Measurements from ENCODE around the gene C4orf46. TPM values are rescaled to one million over a fixed set of nuclear protein-coding genes. Genes with fewer than 3 reads are reported as not detected.

Gene C4orf46
- total and polyA plus RNA-seq, 10 of the 15 experiments (the other 5 are each of a cell fraction or from before 2014, with no cell fraction given): 9.3 to 40.2 (median 20.5) TPM

DNA sequence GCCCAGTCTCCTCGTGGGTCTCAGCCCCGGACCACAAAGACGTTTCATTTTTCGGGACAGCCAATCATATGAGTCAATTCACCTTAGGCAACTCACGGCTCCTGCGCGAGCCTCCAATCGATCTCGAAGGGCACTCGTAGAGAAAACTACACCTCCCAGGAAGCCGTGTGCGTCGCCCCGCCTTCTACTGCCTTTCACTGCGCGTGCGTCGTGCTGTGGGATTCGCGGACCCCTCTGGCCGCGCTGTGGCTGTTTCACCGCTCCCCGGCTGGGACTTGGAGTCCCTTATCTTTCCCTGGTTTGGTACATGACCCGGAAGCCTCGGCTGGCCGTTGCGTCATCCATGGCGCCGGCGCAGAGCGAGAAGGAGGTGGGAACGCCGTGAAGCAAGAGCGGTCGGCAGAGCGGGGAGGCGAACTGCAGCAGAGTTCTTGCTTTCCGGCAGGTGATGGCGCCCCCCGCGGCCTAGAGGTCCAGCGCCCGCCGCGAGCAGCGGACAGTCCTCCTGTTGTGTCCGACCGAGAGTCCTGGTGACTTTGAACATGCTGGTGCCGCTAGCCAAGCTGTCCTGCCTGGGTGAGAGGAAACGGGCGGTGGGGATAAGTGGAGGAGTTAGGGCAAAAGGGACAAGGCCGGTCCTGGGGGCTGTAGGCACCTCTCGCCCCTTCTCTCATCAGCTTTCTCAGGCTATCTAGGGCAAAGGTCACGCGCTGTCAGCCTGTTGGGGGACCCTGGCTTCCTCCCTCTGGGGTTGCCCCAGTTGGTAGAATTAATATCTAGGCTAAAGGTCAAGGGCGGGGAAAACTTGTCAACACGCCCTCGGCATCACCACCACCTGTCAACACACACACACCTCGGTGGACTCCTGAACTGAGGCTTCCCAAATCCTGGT lies 474 bp upstream of the C4orf46 start, which contains the start of gene ETFDH:
Gene ETFDH, plus strand, starts transcription at position 382 of the 892 bp plus-strand sequence. Its CDS starts 161 bp downstream, at position 543.
- H3K4me3 ChIP-seq: peak within 1 kb of the TSS; percentile 89
- H2AFZ ChIP-seq (ENCODE audit: control insufficient read depth, low read depth, low read length): peak within 1 kb of the TSS; percentile 97
- in situ Hi-C loops (cut with MboI): no loop called here
- ChIA-PET RAD21 (ENCODE audit: unreplicated experiment) (interaction anchor here (0.7 kb wide), 1 partner anchor 346 kb away, joined by 3 read pairs; no protein-coding TSS in a partner anchor), POLR2A (no interaction called here), CTCF (interaction anchor here (0.7 kb wide), 1 partner anchor 22 kb away, joined by 3 read pairs; no protein-coding TSS in a partner anchor), SMC1A (ENCODE audit: uncharacterized antibody, unreplicated experiment) (interaction anchor here (0.5 kb wide), 1 partner anchor 528 kb away, joined by 4 read pairs; no protein-coding TSS in a partner anchor)
- ATAC-seq (peak; percentile 88), FAIRE-seq (peak; percentile 96), DNase-seq (ENCODE audit: low read depth, low spot score) (peak; percentile 99)
- peak within 1 kb of the TSS; percentile 88 for H3K9ac ChIP-seq (ENCODE audit: control insufficient read depth, insufficient read depth, low read length)
- H3K4me2 ChIP-seq (ENCODE audit: control insufficient read depth, insufficient read depth): peak within 1 kb of the TSS; percentile 95
- WGBS (ENCODE audit: insufficient coverage, insufficient replicate concordance, low lambda C conversion rate, missing lambda C conversion rate): under 1% methylated on average over 60 of the region's 60 CpGs
- no peaks in the 10 kb centered on the region; a peak in 1 of 4 replicates for H3K36me3 ChIP-seq (ENCODE audit: control insufficient read depth in 2 of 2, insufficient read depth in 2 of 2, low read length in 1 of 2)
- H3K4me1 ChIP-seq (ENCODE audit: control insufficient read depth, insufficient read depth, low read length): no peaks in the 10 kb centered on the region
- no peaks in the 10 kb centered on the region for H3K27me3 ChIP-seq (replicated peaks in 1 of 2; ENCODE audit: control insufficient read depth in 2 of 2, insufficient read depth in 2 of 2, low read length in 1 of 2)
- peaks cover 37% of the 10 kb centered on the region for H3K79me2 ChIP-seq (ENCODE audit: control insufficient read depth, insufficient read depth, low read length)
- intact Hi-C loops (cut with micrococcal nuclease; ENCODE audit: unreplicated experiment): loop anchor here (1.0 to 2.0 kb wide), 2 partner anchors 51 to 531 kb away; partner anchors contain the start of gene PPID
- H3K27ac ChIP-seq (ENCODE audit: control insufficient read depth, insufficient read depth): peak within 1 kb of the TSS; percentile 85
- H4K20me1 ChIP-seq (ENCODE audit: control insufficient read depth, insufficient read depth): no peaks in the 10 kb centered on the region
- H3K9me3 ChIP-seq (replicated peaks; ENCODE audit: control insufficient read depth, insufficient read depth, low read length): no peaks in the 10 kb centered on the region
- TSS peak; percentile 82 for BruUV-seq (replicated peaks)
- TF ChIP-seq, protein P1, sequence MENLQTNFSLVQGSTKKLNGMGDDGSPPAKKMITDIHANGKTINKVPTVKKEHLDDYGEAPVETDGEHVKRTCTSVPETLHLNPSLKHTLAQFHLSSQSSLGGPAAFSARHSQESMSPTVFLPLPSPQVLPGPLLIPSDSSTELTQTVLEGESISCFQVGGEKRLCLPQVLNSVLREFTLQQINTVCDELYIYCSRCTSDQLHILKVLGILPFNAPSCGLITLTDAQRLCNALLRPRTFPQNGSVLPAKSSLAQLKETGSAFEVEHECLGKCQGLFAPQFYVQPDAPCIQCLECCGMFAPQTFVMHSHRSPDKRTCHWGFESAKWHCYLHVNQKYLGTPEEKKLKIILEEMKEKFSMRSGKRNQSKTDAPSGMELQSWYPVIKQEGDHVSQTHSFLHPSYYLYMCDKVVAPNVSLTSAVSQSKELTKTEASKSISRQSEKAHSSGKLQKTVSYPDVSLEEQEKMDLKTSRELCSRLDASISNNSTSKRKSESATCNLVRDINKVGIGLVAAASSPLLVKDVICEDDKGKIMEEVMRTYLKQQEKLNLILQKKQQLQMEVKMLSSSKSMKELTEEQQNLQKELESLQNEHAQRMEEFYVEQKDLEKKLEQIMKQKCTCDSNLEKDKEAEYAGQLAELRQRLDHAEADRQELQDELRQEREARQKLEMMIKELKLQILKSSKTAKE (IDR thresholded peaks at IDR 0.05; ENCODE audit: low read depth, poor library complexity, severe bottlenecking): peak; percentile 17
- peak; percentile 89 for TF ChIP-seq POLR2A (IDR thresholded peaks at IDR 0.05; ENCODE audit: low read depth, low read length)
- TF ChIP-seq MXI1 (IDR thresholded peaks at IDR 0.05; ENCODE audit: low read depth, low read length): peak; percentile 60; the same call in 1 of the 2 replicates
- peak; percentile 52; the same call in 1 of the 2 replicates for TF ChIP-seq BRCA1 (IDR thresholded peaks at IDR 0.05; ENCODE audit: low read depth, low read length)
- no peak for TF ChIP-seq MEF2A (IDR thresholded peaks at IDR 0.05; ENCODE audit: insufficient read depth, low read depth, low read length)
- TF ChIP-seq IKZF2 (IDR thresholded peaks at IDR 0.05): no peak; a peak in 1 of 4 replicates
- TF ChIP-seq ASH2L (IDR thresholded peaks at IDR 0.05; ENCODE audit: borderline replicate concordance, low read depth): no peak
- TF ChIP-seq SREBF2 (IDR thresholded peaks at IDR 0.05; ENCODE audit: low read length): no peak
- TF ChIP-seq NRF1 (conservative IDR thresholded peaks at IDR 0.05; ENCODE audit: low read depth, low read length): peak; percentile 88
- peak; percentile 94 for TF ChIP-seq SMARCA5 (IDR thresholded peaks at IDR 0.05)
- TF ChIP-seq, protein P2, sequence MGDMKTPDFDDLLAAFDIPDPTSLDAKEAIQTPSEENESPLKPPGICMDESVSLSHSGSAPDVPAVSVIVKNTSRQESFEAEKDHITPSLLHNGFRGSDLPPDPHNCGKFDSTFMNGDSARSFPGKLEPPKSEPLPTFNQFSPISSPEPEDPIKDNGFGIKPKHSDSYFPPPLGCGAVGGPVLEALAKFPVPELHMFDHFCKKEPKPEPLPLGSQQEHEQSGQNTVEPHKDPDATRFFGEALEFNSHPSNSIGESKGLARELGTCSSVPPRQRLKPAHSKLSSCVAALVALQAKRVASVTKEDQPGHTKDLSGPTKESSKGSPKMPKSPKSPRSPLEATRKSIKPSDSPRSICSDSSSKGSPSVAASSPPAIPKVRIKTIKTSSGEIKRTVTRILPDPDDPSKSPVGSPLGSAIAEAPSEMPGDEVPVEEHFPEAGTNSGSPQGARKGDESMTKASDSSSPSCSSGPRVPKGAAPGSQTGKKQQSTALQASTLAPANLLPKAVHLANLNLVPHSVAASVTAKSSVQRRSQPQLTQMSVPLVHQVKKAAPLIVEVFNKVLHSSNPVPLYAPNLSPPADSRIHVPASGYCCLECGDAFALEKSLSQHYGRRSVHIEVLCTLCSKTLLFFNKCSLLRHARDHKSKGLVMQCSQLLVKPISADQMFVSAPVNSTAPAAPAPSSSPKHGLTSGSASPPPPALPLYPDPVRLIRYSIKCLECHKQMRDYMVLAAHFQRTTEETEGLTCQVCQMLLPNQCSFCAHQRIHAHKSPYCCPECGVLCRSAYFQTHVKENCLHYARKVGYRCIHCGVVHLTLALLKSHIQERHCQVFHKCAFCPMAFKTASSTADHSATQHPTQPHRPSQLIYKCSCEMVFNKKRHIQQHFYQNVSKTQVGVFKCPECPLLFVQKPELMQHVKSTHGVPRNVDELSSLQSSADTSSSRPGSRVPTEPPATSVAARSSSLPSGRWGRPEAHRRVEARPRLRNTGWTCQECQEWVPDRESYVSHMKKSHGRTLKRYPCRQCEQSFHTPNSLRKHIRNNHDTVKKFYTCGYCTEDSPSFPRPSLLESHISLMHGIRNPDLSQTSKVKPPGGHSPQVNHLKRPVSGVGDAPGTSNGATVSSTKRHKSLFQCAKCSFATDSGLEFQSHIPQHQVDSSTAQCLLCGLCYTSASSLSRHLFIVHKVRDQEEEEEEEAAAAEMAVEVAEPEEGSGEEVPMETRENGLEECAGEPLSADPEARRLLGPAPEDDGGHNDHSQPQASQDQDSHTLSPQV (IDR thresholded peaks at IDR 0.05): peak; percentile 27; the same call in 1 of the 2 replicates
- peak; percentile 86 for TF ChIP-seq NR2C1 (IDR thresholded peaks at IDR 0.05)
- 0 out of 2 replicates have a peak, but pooled peaks have one; percentile 74 for TF ChIP-seq TAF1 (IDR thresholded peaks at IDR 0.05; ENCODE audit: borderline replicate concordance, low read depth, low read length)
- no peak for TF ChIP-seq HDAC2 (IDR thresholded peaks at IDR 0.05)
- TF ChIP-seq SPI1 (IDR thresholded peaks at IDR 0.05; ENCODE audit: borderline replicate concordance, insufficient read depth, low read depth, low read length): no peak
- TF ChIP-seq ZSCAN29 (IDR thresholded peaks at IDR 0.05): no peak

All from GM12878 (cell line).